WI38 (cell line): ENCODE results near the gene DLX4.

Experiments used
- H3K4me3 ChIP-seq: 2 replicates; pipeline ENCODE4 v1.5.1; 2011; ENCODE audit warnings: low read depth, mild to moderate bottlenecking, control low read depth, low read length
- TF ChIP-seq, protein P1 (sequence below): IDR thresholded peaks from 2 replicates; pipeline ENCODE4 v1.5.1; 2012; ENCODE audit warnings: low read depth, mild to moderate bottlenecking, control low read depth, low read length

DLX4 gene

DNA sequence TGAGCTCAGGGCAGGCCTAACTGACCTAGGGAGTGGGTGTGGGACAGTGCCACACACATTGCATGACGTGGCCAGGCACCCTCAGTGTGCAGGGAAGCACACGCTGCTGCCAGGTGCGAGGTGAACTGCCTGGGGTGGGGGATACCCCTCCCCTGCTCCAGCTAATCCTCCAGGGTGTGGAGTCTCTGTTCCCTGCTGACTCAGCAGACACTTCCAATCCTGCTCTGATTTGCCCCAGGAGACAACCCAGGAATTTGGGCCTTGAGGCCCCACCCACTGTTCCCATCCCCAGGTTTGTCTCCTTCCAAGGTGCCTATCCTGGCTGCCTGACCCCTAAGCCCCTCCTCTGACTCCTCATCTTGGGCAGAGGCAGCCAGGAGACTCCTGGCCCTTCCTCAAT lies 15.3 kb downstream of the DLX4 start:
- TF ChIP-seq, protein P1, sequence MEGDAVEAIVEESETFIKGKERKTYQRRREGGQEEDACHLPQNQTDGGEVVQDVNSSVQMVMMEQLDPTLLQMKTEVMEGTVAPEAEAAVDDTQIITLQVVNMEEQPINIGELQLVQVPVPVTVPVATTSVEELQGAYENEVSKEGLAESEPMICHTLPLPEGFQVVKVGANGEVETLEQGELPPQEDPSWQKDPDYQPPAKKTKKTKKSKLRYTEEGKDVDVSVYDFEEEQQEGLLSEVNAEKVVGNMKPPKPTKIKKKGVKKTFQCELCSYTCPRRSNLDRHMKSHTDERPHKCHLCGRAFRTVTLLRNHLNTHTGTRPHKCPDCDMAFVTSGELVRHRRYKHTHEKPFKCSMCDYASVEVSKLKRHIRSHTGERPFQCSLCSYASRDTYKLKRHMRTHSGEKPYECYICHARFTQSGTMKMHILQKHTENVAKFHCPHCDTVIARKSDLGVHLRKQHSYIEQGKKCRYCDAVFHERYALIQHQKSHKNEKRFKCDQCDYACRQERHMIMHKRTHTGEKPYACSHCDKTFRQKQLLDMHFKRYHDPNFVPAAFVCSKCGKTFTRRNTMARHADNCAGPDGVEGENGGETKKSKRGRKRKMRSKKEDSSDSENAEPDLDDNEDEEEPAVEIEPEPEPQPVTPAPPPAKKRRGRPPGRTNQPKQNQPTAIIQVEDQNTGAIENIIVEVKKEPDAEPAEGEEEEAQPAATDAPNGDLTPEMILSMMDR: no peak
- no peak overlapping the region for H3K4me3 ChIP-seq

DNA sequence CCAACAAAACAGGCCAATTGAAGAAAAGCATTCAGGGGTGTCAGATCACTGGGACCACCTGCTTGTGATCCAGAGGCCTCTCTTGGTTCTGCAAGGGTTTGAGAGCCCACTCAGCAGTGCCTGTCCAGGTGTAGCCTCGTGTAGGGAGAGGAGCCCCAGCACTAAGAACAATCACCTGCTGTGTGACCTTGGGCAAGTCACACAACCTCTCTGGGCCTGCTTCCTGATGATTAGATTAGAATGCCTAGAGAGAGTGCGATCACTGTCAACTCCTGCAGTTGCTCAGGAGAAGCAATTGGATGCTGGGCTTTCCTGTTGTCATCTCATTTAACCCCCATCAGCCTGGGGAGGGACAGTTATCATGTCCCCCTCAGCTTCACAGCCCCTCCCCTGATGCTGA lies 15.8 kb downstream of the DLX4 start:
- no peak overlapping the region for H3K4me3 ChIP-seq
- TF ChIP-seq, protein P1: no peak

DNA sequence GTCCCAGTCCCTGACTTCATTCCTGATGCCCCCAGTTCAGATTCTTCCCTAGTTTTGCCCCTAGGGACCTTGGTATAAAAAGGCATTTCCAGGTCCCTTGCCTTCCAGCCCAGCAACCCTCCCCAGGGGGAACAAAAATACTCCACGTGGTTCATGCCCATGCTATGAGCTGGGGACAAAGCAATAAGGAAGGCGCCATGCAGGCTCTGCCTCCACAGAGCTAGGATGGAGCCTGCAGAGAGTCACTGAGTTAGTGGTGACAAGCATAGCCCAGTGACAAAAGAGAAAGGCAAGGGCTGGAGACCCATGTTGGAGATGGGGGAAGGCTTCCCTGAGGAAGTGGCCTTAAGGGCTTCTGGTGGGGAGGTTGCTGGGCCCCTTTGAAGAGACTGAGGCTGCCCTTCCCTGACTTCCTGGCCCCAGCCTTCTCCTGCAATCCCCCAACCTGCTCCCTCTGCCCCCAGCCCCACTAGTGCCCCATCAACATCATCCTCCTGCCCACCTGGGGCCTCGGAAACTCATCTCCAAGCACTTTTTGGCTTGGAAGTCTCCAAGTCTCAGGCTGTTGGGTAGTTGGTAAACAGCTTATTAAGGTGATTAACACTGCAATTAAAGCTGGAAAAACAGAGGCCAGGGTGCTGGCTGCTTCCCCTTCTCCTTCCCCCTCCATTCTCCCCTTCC lies 16.5 kb downstream of the DLX4 start:
- H3K4me3 ChIP-seq: no peak overlapping the region
- TF ChIP-seq, protein P1: no peak

DNA sequence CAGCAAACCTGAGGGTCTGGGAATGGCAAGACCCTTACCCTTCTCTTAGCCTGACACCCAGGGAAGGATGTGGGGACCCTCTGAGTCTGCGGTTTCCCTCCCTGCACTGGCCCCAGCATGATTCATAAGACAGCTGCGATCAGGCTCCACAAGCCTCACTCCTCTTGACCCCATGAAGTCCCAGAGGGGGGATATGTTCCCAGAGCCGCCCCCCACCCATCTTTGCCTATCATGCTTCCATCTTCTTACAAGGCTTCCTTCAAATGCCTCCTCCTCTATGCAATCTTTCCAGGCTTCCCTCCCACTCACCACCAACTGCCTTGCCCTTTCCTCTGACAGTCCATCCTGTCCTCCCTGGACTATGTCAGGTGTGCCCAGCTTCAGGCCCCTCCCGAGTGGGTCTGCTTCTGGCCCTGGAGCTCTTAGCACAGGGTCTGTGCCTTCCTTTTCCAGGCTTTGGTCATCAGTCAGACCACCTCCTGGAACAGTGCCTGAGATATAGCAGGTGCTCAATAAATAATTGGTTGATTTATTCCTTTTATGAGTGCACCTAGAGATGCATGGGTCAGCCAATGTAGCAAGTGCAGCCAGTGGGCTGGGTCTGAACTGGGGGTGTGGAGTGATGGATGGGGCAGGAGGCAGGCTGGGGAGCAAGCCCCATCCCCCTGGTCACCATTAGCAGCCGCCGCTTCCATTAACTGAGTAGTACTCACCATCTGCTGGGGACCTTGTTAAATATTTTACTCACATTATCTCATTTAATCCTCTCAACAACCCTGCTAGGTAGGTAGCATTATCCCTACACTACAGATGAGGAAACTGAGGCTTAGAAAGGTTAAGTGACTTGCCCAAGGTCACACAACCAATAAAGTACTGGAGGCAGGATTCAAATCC lies 17.7 kb downstream of the DLX4 start:
- no peak overlapping the region for H3K4me3 ChIP-seq
- TF ChIP-seq, protein P1: no peak

DNA sequence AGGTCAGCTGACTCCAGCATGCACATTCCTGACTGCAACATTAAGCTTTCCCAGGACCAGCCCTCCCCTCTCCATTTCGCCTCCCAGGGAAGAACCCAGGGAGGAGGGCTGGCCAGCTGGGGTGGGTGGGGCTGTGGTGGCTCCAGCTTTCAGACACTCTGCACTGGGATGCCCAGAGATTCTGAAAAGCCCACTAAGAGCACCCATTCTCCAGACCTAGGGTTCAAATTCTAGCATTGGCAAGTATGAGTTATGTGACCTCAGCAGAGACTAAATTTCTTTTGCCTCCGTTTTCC lies 18.2 kb downstream of the DLX4 start:
- TF ChIP-seq, protein P1: no peak
- no peak overlapping the region for H3K4me3 ChIP-seq

DNA sequence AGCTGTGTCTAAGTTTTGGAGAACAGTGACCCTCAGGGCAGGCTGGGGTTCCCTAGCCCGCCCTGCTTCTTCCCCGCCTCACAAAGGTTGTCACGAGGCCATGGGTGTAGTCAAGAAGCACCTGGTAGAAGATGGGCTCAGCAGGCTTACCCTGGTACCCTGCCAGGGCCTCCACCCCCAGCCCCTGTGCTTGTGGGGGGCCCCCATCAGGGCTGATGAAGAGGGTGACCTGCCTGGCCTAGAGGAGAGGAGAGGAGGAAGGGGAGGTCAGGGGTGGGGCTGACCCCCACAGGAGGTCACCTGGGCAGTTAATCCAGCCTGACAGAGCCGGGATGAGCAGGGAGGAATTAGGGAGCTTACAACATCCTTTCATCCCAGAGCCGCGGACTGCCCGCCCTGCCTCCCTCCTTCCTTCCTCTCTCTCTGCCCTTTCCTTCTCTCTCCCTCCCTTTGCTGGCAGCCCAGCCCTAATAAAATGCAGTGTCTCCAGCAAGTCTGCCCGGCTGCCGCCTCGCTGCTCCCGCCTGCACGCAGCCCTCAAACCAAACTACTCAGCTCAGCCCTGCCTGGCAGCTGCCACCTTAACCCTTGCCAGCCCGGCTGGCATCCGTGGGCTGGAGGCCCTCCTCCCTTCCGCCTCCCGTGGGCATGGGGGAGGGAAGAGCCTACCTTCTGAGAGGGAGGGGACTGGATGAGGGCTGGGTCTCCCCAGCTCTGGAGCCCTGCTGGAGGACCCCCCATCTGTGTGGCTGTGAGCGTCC lies 18.9 kb downstream of the DLX4 start:
- TF ChIP-seq, protein P1: no peak
- no peak overlapping the region for H3K4me3 ChIP-seq

DNA sequence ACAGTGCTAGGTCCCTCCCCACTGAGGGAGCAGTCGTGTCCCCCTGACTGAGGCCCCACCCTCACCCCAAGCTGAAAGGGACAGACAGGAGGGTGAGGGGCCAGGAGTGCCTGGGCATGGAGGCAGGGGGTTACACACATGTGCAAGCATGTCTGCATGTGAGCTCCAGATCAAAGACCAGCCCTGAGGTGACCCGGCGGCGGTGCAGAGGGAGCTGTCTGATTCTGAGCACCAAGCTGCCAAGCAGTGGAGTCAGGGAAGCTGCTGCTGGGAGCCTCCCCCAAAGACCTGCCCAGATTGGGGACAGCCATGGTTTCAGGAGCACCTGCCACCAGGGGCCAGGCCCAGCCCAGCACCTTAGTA lies 20.5 kb downstream of the DLX4 start:
- H3K4me3 ChIP-seq: no peak overlapping the region
- TF ChIP-seq, protein P1: no peak
